HG03575 (cell line): ENCODE data around the gene CAPNS1.
"Not testable (repeated sequence)": the region's sequence is repeated elsewhere in the genome, so short reads cannot be mapped to it uniquely, and the experiment has no call there.

ENCODE experiments used
- ATAC-seq: cut with Tn5 transposase; IDR thresholded peaks from one replicate; pipeline ENCODE4 v1.9.1; 2021; ENCODE audit not compliant: unreplicated experiment, insufficient number of reproducible peaks, low FRiP score; ENCODE audit errors: extremely low read depth

The CAPNS1 gene

DNA sequence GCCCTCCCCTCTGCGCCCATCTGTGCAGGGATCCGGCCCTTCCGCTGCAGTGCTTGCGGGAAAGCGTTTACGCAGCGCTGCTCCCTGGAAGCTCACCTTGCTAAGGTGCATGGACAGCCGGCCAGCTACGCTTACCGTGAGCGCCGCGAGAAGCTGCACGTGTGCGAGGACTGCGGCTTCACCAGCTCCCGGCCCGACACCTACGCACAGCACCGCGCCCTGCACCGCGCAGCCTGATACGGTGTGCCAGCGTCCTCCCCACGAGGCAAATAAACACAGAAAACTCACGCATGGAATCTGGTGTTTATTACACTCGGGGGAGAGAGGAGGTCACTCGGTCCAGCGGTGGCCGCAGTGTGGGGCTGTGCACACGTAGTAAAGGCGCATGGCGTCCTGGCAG, 26.4 kb upstream of the CAPNS1 start:
- no peak for ATAC-seq

DNA sequence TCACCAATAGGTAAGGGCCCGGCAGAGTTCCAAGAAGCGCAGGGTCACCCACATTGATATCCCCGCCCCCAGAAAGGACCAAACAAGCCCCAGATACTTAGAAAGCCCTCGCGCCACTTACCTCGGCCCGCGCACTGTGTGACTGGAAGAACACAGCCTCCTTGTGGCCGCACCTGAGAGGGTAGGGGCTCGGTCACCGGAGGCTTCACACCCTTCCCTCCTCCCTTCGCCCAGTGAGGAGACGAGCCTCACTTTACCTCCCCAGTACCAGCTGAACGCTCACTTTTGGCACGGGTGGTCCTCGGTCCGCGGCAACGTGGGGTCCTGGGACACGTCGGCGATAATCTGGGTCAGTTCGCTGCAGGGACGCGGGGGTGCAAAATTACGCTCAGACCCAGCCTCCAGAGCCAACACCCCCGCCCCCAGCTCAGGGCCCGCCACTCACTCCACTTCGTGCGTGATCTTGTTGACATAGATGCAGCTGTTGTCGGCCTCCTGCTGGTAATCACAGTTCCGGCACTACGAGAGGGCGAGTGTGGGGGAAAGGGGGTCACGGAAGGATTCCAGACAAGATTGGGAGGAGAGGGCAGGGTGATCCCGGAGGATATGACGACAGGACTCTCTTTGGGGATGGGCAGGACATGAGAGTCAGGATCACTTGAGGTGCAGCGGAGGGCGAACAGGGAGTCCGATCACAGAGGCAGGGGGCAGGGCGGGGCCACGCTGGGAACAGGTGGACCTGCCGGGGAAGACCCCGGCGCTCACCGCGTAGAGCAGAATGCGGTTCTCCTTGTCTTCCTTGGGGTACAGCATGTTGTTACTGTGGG, 25.8 kb upstream of the CAPNS1 start:
- no peak for ATAC-seq

DNA sequence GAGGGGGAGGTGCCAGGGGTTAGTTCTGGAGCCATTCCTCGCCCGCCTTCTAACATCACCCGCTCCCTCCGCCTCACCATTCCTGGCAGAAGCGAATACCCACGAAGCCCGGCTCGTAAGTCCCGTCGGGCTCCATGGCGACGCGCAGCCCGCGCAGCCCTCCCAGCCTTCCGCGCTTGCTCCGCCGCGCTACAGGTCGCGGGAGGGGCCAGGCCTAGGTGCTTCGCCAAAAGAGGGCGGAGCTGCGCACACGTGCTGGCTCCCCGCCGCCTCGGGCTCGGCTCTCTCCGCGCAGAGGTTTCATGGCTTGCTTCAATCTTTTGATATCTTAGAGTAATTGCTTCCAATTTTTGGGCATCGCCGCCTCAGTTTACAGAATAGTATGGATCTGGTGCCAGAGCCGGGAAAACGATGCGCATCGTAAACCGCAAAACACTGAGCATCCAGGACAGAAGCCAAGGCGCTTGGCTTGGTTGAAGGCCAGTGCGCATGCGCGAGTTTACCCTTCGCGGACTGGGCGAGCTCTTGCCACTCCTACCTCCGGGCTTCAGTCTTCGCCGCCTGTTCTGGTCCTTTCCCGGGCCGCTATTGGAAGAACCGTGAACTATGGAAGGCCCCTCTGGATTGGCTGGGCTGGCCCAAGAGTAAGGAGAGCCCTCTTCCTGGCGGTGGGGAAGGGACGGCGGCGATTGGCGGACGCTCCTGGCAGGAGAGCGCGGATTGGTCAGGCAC, 25.0 kb upstream of the CAPNS1 start, which contains the start of gene POLR2I:
Gene POLR2I, minus strand, starts transcription at position 155 of the 732 bp plus-strand sequence. Its CDS starts 19 bp downstream, at position 136.
- ATAC-seq = peak; percentile 49

DNA sequence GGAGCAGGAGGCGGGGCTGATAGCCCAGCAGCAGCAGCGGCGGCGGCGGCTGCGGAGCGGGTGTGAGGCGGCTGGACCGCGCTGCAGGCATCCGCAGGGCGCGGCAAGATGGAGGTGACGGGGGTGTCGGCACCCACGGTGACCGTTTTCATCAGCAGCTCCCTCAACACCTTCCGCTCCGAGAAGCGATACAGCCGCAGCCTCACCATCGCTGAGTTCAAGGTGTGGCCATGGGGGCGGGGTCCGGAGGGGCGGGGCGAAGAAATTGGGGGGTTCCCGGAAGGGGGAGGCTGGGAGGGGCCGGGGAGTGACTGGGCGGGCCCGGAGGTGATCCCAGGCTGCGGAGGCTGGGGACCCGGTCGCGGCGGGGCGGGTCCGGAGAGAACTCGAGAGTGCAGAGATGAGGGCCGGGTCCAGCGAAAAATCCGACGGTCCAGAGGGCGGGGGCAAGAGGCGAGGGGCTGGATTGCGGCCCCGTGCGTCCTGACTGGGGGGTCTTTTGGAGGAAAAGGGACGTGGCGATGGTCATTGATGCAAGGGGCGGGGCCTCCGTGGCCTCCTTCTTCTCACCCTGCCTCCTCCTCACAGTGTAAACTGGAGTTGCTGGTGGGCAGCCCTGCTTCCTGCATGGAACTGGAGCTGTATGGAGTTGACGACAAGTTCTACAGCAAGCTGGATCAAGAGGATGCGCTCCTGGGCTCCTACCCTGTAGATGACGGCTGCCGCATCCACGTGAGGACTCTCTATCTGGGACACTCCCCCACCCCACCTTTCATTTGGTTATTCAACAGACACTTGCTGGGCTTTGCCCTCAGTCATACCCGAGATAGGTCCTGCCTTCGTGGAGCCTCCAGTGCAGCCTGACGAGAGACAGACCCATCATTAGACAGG, 24.2 kb upstream of the CAPNS1 start, which contains the start of gene TBCB:
Gene TBCB, plus strand, starts transcription at position 16 of the 891 bp plus-strand sequence. Its CDS starts 93 bp downstream, at position 109.
- ATAC-seq = no peak

DNA sequence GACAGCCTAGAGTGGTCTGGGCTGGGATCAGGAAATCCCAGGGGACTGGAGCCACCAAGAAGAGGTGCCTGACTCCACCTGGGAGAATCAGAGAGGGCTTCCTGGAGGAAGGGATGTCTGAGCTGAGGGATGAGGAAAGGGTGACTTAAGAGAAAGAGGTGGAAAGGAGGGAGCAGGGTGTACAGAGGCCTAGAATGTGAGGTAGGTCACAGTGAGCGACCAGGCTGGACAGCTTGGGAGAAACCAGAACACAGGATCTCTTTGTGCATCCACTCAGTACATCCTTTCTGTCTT, 23.6 kb upstream of the CAPNS1 start:
- no peak for ATAC-seq

DNA sequence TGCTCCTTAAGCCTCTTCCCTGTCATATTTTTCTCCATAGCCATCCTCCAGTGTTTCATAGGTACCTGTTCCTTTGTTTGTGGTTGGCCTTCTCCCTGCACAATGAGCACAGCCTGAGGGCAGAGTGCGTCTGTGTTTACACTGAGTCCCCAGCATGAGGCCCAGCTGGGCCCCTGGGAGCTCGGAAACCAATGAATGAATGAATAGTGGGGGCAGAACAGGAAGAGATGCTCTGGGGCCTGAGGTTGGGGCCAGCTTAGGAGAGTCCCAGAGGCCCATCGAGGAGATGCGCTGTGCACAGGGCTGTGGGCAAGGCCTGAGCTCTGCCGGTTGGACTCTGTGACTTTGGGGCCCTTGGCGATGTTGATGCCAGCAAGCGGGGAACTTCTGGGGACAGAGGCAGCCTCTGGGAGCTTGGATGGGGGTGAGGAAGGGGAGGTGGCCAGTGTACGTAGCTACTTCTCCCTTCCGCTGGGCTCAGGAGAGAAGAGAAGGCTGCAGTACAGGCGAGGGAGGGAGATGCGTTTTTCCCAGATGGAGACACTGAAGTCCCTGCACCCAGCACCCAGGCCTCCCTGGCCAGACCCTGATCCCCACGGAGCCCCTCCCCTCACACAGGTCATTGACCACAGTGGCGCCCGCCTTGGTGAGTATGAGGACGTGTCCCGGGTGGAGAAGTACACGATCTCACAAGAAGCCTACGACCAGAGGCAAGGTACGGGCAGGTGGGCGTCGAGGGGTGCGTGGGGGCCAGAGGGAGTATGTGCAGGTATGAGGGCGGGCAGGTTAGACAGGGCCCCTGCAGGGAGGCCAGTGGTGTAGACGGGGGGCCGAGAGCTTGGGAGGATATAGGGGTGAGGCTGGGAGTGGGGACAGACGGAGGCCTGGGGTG, 19.5 kb upstream of the CAPNS1 start:
- no peak for ATAC-seq

DNA sequence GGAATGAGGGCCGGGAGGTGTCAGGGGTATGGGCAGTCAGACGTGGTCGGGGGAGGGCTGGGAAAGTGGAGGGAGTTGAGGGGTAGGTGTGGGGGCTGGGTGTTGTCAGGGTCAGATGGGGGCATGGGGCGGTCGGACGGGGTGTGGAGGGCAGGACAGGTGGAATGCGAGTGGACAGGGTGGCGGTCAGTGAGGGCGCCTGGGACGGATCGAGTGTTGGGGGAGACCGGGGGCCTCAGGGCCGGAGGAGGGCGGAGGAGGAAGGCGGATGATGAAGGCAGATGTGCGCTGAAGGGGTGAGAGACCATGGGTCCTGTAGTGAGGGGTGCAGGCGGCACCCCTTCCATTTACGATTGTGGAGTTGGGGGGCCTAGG, 18.9 kb upstream of the CAPNS1 start:
- no peak for ATAC-seq

DNA sequence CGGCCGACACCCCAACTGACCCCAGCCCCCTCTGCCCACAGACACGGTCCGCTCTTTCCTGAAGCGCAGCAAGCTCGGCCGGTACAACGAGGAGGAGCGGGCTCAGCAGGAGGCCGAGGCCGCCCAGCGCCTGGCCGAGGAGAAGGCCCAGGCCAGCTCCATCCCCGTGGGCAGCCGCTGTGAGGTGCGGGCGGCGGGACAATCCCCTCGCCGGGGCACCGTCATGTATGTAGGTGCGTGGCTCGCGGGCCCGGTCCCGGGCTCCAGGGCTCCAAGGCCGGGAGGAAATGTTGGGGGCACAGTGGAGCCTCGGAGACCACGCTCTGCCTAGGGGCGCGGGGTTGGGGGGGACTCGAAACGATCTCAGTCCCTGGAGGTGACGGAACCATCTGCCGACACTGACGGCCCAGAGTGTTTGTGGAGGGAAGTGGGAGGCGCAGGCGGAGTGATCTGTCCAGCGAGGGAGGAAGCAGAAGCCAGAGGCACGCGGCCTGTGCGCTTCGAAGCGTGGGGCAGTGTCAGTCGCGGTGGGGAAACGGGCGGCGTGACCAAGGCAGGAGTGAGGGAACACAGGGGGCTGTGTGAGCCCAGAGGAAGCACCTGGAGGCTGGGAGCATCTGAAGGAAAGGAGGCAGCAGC, 18.3 kb upstream of the CAPNS1 start:
- ATAC-seq = no peak

DNA sequence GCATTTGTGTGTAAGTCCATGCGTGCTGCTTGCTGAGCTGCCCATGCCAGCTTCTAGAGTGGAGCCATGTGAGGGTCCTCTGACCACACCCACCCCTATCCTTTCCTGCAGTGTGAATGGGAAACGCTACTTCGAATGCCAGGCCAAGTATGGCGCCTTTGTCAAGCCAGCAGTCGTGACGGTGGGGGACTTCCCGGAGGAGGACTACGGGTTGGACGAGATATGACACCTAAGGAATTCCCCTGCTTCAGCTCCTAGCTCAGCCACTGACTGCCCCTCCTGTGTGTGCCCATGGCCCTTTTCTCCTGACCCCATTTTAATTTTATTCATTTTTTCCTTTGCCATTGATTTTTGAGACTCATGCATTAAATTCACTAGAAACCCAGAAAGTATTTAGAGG, 14.3 kb upstream of the CAPNS1 start:
- ATAC-seq = no peak

DNA sequence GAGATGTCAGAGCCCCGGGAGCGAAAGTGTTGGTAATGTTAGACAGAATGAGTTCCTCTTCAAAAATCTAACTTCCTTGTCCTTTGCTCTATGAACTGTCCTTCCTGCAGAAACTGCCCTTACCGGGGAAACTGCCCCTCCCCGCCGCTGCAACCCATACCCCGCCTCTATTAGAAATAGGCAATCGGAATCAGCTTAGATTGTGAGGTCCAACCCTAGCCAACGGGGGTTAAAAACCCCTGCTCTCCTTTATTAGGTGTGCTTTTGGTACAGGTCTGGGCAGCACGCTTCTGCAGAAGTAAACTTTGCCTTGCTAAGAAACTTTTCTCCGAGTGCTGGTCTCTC, 11.5 kb upstream of the CAPNS1 start:
- no peak for ATAC-seq

DNA sequence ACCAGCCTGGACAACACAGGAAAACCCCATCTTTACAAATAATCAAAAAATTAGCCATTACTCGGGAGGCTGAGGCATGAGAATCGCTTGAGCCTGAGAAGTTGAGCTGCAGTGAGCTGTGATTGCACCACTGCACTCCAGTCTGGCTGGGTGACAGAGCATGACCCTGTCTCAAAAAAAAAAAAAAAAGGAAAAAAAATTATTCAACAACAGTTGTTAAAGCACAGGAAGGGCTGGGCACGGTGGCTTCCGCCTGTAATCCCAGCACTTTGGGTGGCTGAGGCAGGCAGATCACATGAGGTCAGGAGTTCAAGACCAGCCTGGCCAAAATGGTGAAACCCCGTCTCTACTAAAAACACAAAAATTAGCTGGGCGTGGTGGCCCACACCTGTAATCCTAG, 8.6 kb upstream of the CAPNS1 start:
- not testable (repeated sequence) for ATAC-seq

DNA sequence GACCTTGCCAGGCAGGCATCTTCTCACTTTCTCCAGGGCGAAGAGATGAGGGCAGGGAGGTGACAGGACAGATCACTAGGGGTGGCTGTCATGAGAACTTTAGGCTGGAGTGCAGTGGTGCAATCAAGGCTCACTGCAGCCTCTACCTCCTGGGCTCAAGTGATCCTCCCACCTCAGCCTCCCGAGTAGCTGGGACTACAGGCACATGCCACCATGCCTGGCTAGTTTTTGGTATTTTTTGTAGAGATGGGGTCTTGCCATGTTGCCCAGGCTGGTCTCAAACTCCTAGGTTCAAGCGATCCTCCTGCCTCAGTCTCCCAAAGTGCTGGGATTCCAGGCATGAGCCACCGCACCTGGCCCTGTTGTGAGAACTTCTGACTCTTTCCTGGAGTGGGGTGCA, 5.0 kb upstream of the CAPNS1 start:
- not testable (repeated sequence) for ATAC-seq

DNA sequence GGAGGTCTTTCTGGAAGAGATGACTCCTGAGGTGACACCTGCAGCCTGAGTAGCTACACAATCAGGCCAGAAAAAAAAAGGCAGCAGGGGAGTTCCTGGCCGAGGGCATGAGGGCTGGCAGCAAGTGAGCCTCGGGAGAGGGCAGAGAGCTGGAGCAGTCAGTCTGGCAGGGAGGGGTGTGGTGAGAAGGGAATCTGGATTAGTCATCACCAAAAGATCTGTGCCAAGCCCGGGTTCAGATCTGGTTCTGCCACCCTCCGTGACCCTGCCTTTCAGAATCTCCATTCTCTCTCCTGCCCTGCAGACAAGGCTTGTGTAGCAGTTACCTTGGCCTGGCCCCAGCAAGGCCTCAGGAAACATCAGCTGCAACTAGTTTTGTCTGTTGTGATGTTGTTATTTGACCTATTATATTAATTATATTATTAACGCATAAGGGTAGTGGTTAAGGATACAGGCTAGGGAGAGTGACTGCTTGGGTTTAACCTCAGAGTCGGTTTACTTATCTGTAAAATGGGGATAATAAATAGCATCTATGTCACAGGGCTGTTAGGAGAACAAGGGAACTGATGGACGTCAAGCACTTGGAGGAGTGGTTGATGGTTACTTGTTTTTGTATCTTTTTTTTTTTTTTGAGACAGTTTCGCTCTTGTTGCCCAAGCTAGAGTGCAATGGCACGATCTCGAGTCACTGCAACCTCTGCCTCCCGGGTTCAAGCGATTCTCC, 2.7 kb upstream of the CAPNS1 start:
- ATAC-seq = no peak

DNA sequence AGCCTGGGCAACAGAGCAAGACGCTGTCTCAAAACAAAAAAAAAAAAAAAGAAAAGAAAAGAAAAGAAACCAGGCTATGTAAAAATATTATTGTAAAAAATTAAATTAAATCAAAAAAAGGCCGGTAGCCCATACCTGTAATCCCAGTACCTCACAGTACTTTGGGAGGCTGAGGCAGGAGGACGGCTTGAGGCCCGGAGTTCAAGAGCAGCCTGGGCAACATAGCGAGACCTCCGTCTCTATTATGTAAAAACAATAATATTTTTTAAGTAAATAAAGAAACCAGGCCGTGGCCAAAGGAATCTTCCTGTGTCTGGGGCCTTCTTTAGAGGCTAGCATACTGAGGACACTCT, 770 bp upstream of the CAPNS1 start:
- ATAC-seq = no peak

DNA sequence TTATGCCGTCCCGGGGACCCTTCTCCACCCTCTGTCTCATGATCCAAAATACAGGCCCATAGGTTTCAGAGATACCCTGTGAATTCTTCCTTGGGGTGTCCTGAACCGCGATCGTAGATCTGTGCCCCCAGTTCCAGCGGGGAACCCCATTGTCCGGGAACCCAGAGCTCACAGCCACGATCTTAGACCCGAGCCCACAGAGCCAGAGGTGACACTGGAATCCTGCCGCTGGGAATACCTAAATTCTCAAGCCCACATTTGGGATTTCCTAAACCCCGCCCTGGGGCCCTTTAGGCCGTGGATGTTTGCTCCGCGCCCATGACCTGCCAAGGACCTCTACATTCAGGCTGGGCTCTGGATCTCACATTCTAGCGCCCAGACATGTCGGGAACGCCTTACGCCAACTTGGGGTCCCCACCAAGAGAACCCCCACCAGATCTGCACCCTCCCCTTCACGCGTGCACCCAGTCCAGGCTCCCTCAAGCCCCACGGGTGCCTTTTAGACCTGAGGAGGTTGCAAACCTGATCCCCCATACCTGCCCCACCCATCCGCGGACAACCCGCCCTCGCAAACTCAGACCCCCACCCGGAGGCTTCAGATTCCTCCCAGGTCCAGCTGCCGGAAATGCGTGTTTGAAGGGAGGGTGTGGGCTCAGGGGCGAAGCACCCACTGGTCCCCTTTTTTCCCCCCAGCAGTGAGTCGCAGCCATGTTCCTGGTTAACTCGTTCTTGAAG, 605 bp downstream of the CAPNS1 start:
- no peak for ATAC-seq

DNA sequence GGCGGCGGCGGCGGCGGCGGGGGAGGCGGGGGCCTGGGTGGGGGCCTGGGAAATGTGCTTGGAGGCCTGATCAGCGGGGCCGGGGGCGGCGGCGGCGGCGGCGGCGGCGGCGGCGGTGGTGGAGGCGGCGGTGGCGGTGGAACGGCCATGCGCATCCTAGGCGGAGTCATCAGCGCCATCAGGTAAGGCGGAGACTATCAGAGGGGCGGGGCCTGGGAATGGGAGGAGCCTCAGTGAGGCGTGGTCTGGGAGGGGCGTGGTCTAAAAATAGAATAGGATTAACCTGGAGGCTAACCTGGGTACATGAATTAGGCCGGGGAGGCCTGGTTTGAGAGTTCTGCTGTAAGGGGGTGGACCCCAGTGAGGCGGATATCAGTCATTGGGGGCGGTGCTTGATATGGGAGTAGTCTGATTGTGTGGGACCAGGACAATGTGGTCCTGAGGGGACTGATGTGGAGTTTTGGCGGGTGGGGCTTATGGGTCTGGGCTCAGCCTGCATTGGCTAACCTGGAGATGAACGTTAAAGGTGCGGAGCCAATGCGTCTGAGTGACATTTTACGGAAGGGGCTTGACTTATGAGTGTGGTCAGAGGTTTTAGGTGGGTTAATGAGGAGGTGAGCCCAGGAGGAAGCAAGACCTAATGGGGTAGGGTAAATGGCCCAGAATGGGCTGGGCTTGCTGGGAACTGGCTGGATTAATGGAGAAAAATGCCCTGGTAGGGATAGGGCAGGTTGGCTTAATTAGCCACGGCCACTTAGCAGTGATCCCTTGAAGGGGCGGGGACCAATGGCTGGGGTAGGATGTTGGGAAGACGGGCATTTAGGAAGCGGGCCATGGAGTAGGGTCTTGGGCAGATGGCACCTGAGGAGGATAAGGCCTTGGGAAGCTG, 1.4 kb downstream of the CAPNS1 start:
- no peak for ATAC-seq
